ENCODE measurements around the gene NFATC3.
"Not testable (repeated sequence)": the region's sequence is repeated elsewhere in the genome, so short reads cannot be mapped to it uniquely, and the experiment has no call there.

NFATC3 gene

DNA sequence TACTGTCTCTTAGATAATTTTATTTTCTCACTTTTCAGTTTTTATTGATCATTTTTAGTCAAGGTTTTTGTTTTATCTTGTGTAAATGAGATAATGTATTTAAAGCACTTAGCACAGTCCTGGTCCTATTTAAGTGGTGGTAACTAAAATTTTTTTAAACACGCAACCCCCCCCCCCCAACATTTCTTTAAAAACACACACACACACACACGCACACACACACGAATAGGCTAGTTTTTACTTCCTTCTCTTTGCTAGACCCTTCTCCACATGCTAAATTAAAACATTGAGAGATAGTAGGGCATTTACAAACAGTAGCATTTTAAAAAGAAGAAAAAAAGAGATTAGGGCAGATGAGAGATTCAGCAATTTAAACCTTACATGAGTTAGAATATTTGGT lies 5.0 kb downstream of the NFATC3 start:
- no peak for DNase-seq (ENCODE audit: low read depth)

DNA sequence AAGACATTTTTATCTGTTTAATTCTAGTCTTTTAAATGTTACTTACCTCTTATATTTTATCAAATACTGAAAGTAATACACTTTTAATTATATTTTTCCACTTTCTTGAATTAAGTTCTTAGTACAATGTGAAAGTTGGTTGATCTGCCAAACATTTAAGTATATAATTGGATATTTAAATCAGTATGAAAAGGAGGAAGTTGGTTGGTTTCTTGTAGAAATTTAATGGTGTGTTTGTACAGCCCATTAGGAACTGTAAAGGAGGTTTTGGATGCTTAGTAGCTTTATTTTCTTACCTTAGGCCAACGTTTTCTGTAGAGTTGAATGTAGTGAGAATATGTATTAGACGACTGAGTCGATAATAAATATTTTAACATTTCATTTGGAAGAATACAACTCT lies 5.4 kb downstream of the NFATC3 start:
- DNase-seq (ENCODE audit: low read depth) = no peak

DNA sequence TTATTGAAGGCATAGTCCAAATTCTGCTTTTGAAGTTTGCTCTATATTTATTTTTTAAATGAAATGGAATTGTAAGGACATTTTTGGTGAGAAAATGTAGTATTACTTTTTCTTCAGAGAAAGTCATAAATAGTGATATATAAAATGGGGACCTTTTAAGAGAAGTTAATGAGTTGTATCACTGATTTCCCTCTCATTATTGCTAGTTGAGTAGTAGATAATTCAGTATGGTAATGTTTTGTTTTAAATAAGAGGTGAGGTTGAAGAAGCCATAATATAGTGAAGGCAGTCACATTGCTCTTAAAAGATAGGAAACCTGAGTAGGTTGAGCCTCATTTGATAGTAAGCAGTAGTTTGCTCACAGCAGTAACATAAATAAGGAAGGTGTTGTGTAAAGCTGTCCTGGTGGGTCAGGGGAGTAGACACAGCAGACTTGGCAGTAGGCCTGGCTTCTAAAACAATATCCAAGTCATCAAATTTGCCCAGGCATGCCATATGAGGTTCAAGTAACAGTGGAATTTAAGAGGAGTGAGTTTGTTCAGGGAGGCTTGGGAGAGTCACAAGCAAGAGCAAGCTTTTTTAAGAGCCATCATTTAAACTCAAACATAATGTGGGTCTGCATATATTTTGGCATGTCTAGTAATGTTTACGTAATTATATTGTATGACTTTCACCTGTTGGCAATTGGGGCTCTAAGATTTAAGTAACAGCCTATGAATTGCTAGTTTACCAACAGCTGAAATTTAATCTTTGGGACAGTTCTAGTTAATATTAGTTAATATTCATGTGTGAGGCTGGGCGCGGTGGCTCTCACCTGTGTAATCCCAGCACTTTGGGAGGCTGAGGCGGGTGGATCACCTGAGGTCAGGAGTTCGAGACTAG lies 6.5 kb downstream of the NFATC3 start:
- no peak for DNase-seq (ENCODE audit: low read depth)

DNA sequence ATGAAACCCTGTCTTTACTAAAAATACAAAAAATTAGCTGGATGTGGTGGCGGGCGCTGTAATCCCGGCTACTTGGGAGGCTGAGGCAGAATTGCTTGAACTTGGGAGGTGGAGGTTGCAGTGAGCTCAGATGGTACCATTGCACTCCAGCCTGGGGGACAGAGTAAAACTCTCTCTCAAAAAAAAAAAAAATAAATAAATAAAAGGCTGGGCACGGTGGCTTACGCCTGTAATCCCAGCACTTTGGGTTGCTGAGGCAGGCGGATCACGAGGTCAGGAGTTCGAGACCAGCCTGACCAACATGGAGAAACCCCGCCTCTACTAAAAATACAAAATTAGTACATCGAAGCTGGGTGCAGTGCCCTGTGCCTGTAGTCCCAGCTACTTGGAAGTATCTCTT lies 7.1 kb downstream of the NFATC3 start:
- DNase-seq (ENCODE audit: low read depth) = not testable (repeated sequence)

DNA sequence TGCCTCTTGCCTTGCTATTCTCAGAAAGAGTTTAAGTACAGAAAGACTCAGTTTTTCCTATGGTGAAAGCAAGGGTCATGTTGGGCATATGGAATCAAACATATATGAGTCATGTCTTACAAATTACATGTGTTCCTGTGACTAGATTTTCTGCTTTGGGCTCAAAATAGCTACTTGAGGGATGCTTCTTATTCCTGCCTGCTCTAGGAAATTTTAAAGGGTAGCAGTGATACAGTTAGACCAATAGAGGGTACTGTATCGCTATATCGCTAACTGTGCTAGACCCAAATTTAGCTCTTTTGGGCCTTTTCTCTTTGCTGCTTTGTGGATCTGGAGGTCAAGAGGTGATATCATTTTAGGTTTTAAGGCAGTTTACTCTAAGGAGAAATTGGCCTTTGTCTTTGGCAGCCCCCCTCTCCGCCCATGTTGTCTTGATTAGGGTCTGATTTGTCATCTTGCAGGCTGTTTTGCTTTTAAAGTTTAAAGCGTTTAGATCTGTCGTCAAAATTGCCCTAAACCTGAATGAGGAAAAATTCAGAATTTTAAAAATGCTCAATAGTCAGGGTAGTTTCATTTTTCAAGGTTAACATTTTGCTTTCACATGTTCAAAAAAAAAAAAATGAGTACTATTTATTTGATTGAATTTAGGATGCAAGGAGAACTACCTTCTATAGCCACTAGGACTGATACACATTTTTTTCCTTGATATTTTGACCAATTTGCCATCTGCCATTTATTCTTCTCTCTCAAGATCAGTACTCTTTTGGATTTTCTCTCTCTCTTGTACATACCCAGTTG lies 8.8 kb downstream of the NFATC3 start:
- DNase-seq (ENCODE audit: low read depth) = no peak

DNA sequence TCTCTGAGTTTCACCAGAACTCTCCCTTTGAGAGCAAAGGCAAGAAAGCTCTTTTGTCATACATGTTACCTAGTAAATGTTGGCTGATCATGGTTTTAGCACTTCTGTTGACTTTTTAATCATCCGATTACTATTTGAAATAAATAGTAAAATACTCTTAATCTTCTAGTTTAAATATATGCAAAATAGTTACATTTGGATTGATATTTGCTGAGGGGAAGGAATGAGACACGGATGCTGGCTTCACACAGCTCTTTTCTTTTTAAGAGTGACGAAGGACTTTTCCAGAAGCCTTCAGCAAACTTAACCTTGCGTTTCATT lies 9.4 kb downstream of the NFATC3 start:
- DNase-seq (ENCODE audit: low read depth) = no peak

DNA sequence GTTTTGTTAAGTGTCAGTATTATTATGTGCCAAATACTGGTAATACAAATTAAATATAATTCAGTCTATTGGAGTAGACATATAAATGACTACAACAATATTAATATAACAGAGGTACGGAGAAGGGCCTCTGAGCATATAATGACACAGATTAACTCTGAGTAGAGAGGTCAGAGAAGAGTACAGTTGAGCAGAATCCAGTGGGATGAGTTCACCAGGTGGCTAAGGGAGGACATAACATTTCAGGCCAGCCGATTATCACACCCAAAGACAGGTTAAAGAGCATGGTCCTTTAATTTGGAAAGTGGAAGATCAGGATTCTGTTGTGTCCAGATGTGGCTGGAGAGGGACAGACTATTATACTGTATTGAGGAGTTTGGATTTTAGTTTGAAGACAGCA lies 11.3 kb downstream of the NFATC3 start:
- no peak for DNase-seq (ENCODE audit: low read depth)

DNA sequence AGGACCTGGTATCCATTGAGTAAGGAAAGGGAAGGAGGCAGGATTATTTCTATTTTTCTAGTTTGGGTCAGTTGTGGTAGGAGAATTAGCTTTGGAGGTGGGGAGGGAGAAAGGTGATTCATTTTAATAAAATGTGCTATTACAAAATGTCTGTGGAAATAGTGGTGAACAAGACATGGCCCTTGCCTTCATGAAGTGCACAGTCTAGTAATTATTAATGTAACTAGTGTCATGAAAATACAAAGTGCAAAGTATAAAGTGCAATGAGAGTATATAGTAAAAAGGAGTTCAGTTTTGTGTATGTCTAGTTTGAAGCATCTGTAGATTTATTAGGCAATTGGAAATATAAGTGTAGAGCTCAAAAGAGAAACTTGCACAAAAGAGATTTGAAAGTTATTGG lies 11.9 kb downstream of the NFATC3 start:
- DNase-seq (ENCODE audit: low read depth) = no peak

DNA sequence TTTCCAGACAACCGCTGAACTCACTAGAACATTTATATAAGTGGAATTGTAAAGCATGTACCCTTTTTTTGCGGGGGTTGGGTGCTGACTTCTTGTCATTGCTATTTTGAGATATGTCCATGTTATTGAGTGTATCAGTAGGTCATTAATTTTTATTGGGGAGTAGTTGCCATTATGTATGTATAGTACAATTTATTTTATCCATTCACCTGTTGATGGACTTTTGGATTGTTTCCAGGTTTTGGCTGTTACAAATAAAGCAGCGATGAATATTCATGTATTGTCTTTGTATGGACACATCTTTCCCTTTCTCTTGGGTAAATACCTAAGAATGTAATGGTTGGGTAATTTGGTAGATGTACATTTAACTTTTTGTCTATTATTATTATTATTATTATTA lies 12.7 kb downstream of the NFATC3 start:
- DNase-seq (ENCODE audit: low read depth) = no peak

DNA sequence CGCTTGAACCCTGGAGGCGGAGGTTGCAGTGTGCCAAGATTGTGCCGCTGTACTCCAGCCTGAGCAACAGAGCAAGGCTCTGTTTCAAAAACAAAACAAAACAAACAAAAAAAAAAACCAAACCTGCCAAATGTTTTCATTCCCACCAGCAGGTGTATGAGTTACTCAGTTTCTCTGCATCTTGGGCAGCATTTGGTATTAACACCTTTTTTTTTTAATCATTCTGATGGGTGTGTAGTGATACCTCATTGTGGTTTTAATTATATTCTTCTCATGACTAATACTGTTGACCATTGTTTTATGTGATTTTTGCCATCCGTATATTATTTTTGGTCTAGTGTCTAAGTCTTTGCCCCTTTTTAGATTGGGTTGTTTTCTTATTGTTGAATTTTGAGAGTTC lies 15.3 kb downstream of the NFATC3 start:
- DNase-seq (ENCODE audit: low read depth) = no peak

DNA sequence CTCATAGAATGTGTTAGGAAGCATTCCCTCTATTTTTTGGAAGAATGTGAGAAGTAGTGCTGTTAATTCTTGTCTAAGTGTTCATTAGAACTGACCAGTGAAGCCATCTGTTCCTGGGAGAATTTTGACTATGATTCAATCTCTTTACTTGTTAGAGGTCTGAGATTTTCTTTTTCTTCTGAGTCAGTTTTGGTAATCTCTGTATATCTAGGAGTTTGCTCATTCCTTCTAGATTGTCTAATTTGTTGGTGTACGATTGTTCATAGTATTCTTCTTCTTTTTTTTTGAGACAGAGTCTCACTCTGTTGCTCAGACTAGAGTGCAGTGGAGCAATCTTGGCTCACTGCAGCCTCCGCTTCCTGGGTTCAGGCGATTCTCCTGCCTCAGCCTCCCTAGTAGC lies 20.4 kb downstream of the NFATC3 start:
- no peak for DNase-seq (ENCODE audit: low read depth)

DNA sequence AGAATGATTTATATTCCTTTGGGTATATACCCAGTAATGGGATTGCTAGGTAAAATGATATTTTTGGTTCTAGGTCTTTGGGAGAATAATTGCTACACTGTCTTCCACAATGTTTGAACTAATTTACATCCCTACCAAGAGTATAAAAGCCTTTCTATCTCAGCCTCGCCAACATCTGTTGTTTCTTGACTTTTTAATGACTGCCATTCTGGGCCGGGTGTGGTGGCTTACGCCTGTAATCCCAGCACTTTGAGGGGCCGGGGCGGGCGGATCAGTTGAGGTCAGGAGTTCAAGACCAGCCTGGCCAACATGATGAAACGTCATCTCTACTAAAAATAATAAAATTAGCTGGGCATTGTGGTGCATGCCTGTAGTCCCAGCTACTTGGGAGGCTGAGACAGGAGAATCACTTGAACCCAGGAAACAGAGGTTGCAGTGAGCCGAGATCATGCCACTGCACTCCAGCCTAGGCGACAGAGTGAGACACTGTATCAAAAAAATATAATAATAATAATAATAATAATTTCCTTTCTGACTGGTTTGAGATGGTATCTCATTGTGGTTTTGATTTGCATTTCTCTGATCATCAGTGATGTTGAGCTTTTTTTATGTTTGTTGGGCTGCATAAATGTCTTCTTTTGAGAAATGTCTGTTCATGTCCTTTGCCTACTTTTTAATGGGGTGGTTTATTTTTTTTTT lies 22.2 kb downstream of the NFATC3 start:
- DNase-seq (ENCODE audit: low read depth) = not testable (repeated sequence)

DNA sequence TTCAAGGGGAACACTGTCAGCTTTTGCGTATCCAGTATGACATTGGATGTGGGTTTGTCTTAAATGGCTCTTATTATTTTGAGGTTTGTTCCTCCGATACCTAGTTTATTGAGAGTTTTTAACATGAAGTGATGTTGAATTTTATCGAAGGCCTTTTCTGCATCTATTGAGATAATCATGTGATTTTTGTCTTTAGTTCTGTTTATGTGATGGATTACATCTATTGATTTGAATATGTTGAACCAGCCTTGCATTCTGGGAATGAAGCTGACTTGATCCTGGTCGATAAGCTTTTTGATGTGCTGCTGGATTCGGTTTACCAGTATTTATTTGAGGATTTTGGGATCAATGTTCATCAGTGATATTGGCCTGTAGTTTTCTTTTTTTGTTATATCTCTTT lies 24.0 kb downstream of the NFATC3 start:
- DNase-seq (ENCODE audit: low read depth) = not testable (repeated sequence)

DNA sequence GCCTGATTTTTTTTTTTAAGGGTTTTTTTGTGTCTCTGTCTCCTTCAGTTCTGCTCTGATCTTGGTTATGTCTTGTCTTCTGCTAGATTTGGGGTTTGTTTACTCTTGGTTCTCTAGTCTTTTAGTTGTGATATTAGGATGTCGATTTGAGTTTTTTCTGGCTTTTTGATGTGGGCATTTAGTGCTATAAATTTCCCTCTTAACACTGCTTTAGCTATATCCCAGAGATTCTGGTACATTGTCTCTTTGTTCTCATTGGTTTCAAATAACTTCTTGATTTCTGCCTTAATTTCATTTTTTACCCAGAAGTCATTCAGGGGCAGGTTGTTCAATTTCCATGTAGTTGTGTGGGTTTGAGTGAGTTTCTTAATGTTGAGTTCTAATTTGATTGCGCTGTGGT lies 25.4 kb downstream of the NFATC3 start:
- DNase-seq (ENCODE audit: low read depth) = not testable (repeated sequence)

DNA sequence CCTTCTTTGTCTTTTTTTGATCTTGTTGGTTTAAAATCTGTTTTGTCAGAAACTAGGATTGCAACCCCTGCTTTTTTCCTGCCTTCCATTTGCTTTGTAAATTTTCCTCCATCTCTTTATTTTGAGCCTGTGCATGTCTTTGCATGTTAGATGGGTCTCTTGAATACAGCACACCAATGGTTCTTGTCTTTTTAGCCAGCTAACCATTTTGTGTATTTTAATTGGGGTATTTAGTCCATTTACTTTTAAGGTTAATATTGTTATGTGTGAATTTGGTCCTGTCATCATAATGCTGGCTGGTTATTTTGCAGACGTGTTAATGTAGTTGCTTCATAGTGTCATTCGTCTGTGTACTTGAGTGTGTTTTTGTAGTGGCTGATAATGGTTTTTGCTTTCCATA lies 26.2 kb downstream of the NFATC3 start:
- no peak for DNase-seq (ENCODE audit: low read depth)

DNA sequence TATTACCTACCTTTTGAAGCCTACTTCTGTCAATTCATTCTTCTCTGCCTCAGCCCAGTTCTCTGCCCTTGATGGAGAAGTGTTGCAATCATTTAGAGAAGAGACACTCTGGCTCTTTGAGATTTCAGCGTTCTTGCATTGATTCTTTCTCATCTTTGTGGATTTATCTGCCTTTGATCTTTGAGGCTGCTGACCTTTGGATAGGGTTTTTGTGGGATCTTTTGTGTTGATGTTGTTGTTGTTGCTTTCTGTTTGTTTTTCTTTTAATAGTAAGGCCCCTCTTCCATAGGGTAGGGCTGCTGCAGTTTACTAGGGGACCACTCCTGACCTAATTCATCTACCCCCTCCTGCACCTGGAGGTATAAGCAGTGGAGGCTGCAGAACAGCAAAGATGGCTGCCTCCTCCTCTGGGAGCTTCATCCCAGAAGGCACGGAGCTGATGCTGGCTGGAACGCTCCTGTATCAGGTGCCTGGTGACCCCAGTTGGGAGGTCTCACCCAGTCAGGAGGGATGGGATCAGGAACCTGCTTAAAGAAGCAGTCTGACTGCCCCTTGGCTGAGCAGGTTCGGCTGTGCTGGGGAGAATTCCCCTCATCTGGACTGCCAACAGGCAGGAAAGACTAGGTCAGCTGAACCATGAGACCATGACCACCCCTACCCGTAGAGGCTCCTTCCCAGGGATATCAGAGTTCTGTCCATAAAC lies 28.0 kb downstream of the NFATC3 start:
- DNase-seq (ENCODE audit: low read depth) = no peak

DNA sequence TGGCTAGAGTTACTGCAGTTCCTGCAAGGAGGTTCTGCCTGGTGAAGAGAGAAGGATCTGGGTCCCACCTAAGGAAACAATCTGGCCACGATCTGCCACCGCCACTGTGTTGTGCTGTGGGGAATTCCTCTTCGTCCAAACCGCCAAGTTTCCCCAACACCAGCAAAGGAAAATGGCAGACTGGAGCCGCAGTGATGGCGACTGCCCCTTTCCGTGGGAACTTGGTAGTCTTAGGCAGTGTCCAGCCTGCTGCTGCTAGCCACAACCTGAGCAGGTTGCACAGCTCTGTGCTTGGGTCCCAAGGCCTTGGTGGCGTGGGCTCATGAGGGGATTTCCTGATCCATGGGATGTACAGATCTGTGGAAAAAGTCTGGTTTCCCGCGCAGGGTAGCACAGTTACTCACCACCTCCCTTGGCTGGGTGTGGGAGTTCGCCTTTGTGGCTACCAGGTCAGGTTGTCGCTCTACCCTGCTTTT lies 28.6 kb downstream of the NFATC3 start:
- DNase-seq (ENCODE audit: low read depth) = no peak

DNA sequence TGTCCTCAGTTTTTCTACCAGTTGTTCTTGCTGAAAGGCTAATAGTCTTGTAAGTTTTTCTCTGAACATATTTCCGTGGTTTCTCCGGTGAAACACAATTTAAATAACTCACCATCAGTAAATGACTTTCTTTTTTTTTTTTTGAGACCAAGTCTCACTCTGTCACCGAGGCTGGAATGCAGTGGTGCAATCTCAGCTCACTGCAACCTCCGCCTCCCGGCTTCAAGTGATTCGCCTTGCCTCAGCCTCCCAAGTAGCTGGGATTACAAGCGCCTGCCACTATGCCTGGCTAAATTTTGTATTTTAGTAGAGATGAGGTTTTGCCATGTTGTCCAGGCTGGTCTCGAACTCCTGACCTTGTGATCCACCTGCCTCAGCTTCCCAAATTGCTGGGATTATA lies 29.8 kb downstream of the NFATC3 start:
- DNase-seq (ENCODE audit: low read depth) = not testable (repeated sequence)

DNA sequence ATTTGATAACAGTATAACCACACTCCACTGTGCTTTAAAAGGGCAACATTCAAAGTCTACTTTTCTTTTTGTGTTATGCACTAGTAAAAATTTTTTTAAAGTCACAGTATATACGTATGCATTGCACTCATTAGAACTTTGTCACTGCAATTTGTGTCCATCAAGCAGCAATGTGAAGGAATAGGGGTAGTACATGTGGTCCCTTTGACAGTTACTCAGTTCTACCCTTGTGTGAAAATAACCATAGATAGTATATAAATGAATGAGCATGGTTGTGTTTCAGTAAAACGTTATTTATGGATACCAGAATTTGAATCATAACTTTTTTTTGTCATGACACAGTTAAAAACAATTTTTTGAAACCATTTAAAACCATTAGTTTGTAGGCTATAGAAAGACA lies 30.7 kb downstream of the NFATC3 start:
- DNase-seq (ENCODE audit: low read depth) = no peak

DNA sequence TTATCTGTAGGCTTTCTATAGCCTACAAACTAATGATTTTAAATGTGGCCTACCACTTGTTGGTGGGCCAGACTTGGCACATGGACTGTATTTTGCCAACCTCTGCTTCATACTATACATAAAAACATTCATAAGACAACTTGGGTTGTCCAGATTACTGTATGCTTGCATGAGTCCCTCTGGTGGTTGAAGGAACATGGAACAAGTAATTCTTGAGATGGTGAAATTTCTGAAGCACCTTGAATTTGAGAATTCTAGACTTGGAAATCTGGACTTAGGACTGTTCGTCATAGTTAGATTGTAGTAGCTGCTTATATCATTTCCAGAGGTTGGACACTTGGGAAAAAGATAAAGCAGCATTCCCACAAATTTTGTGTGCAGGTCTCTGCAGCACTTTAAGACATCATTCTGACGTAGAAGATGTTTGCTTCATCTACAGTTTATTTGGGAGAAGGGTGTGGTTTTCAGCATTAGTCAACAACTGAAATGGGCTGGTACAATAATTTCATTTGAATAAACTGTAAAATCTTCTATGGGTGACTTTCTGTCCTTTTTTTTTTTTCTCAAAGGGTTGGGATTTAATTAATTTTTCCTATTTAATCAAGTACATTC lies 31.2 kb downstream of the NFATC3 start:
- DNase-seq (ENCODE audit: low read depth) = no peak

DNA sequence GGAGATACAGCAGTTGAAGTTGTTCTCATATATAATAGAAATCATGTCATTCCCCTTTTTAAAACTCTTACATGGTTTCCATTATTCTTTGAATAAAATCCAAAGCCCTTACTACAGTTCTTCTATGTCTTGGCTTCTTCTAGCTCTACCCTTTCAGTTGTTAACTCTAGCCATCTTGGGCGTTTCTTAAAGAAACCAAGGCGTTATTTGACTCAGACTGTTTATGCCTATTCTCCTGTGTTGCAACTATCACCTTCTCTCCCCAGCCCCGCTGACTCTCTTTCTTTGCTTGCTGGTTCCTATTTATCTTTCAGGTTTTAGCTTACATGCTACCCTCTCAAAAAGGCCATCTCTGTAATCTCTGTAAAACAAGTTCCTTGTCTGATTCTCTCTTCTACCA lies 32.7 kb downstream of the NFATC3 start:
- DNase-seq (ENCODE audit: low read depth) = no peak

DNA sequence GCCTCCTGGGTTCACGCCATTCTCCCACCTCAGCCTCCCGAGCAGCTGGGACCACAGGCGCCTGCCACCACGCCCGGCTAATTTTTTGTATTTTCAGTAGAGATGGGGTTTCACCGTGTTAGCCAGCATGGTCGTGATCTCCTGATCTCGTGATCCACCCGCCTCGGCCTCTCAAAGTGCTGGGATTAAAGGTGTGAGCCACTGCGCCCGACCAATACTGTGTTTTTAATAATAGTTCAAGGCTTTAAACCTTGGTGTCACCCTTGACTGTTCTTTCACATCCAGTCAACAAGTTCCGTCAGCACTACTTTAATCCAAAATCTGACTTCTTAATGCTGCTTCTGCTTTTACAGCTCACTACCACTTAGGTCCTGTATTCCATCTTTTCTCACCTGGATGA lies 33.8 kb downstream of the NFATC3 start:
- DNase-seq (ENCODE audit: low read depth) = not testable (repeated sequence)

Data from activated T-helper 1 cell treated with Interleukin-2 at 50 U/mL for 16 hours (primary cell).